Tibial nerve (tissue), 4 donors: ENCODE results near the gene IL27RA.

ENCODE experiments used
- CTCF ChIP-seq, 5 experiments: fragments of 200-600 bp in 3 of 5; fragments of 450-650 bp in 2 of 5; sonication (generic) in 3 of 5; IDR thresholded peaks; one replicate each; pipeline ENCODE4 v1.5.1; 2016 to 2019; ENCODE audit warnings: antibody characterized with exemption in 5 of 5, mild to moderate bottlenecking in 3 of 5, moderate library complexity in 2 of 5
- EP300 ChIP-seq, 2 donors: sonication (generic); formaldehyde crosslinking; IDR thresholded peaks; one replicate each; pipeline ENCODE4 v1.6.1; 2017; ENCODE audit warnings: antibody characterized with exemption in 2 of 2, mild to moderate bottlenecking in 1 of 2
- POLR2A ChIP-seq, 2 donors: fragments of 450-650 bp; IDR thresholded peaks; one replicate each; pipeline ENCODE4 v1.6.1; 2017; ENCODE audit warnings: antibody characterized with exemption in 2 of 2, mild to moderate bottlenecking in 2 of 2, moderate library complexity in 2 of 2

- TF ChIP-seq POLR2A (IDR thresholded peaks at IDR 0.05) (no peak), CTCF (IDR thresholded peaks at IDR 0.05) (no peak), EP300 (IDR thresholded peaks at IDR 0.05) (no peak)
These were observed 31.5 kb downstream of the IL27RA start for GRCh38 chr19:14063105-14063504.
